PFSK-1 (cell line): ENCODE data around the gene OR5H2.

Experiments
- FOXP2 ChIP-seq: optimal IDR thresholded peaks from 2 replicates; pipeline ENCODE3; 2011; ENCODE audit warnings: borderline replicate concordance, control low read depth, inconsistent platforms; ENCODE audit not compliant: insufficient read depth; ENCODE audit errors: extremely low read length, extremely low read depth
- POLR2AphosphoS5 ChIP-seq: IDR thresholded peaks from 2 replicates; pipeline ENCODE4 v1.6.1; 2012; ENCODE audit warnings: low read depth, mild to moderate bottlenecking, control low read depth, low read length, moderate library complexity
- SIN3A ChIP-seq: IDR thresholded peaks from 2 replicates; pipeline ENCODE4 v1.6.1; 2012; ENCODE audit warnings: mild to moderate bottlenecking, low read length, moderate library complexity, borderline replicate concordance; ENCODE audit not compliant: insufficient read depth
- TAF1 ChIP-seq: IDR thresholded peaks from 2 replicates; pipeline ENCODE4 v1.6.1; 2012; ENCODE audit warnings: low read length, control low read depth, borderline replicate concordance; ENCODE audit not compliant: insufficient read depth
- TF ChIP-seq, protein P1 (sequence below), 2 experiments: IDR thresholded peaks; 2 replicates each; pipeline versions ENCODE4 v1.6.1 to v1.8.0; 2011 to 2012; ENCODE audit warnings: low read depth in 2 of 2, low read length in 2 of 2, control low read depth in 1 of 2, inconsistent platforms in 1 of 2, mild to moderate bottlenecking in 1 of 2, moderate library complexity in 1 of 2; ENCODE audit not compliant: insufficient read depth in 1 of 2

Gene OR5H2

DNA sequence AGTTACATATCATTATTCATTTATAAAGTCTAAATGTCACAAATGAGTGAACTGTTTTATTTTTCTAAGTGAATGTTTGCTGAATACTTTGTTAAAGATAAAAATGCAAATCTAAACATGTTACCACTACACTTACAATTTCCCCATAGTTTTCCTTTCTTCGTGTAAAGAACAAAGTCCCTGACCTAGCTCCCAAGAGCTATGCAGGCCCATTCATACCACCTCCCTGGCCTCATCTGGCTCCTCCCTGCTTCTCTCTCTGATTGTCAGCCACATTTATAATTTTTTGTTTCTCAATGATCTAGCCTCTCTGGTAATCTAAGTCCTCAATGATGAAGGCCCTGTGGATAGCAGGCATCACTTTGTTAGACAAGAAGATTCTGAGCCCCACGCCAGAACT is 40.4 kb downstream of the OR5H2 start:
- TF ChIP-seq SIN3A = no peak

GRCh38 chr3:98323425-98323824 is 41.1 kb downstream of the OR5H2 start:
- TF ChIP-seq TAF1 = no peak
- TF ChIP-seq, protein P1, sequence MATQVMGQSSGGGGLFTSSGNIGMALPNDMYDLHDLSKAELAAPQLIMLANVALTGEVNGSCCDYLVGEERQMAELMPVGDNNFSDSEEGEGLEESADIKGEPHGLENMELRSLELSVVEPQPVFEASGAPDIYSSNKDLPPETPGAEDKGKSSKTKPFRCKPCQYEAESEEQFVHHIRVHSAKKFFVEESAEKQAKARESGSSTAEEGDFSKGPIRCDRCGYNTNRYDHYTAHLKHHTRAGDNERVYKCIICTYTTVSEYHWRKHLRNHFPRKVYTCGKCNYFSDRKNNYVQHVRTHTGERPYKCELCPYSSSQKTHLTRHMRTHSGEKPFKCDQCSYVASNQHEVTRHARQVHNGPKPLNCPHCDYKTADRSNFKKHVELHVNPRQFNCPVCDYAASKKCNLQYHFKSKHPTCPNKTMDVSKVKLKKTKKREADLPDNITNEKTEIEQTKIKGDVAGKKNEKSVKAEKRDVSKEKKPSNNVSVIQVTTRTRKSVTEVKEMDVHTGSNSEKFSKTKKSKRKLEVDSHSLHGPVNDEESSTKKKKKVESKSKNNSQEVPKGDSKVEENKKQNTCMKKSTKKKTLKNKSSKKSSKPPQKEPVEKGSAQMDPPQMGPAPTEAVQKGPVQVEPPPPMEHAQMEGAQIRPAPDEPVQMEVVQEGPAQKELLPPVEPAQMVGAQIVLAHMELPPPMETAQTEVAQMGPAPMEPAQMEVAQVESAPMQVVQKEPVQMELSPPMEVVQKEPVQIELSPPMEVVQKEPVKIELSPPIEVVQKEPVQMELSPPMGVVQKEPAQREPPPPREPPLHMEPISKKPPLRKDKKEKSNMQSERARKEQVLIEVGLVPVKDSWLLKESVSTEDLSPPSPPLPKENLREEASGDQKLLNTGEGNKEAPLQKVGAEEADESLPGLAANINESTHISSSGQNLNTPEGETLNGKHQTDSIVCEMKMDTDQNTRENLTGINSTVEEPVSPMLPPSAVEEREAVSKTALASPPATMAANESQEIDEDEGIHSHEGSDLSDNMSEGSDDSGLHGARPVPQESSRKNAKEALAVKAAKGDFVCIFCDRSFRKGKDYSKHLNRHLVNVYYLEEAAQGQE (IDR thresholded peaks at IDR 0.05; ENCODE audit: insufficient read depth in 1 of 2, low read depth in 2 of 2, low read length in 2 of 2) = no peak
- TF ChIP-seq FOXP2 = no peak
- no peak for TF ChIP-seq SIN3A
- no peak for TF ChIP-seq POLR2AphosphoS5

DNA sequence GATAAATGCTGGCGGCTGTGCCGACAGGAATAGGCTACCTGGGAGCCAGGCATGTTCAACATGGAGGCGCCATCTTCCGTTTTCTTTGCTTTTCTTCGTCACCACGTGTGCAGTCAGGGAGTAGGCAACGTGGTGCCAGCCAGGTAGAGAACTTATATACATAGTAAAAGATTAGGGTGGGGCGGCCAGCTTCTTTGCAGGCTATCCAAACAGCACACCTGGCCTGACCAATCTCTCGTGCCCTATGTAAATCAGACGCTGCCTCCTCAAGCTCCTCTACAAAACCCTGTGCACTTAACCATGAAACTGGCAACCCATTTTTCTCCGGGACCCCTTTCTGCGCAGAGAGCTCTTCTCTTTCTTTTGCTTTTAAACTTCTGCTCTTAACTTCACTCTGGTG is 42.8 kb downstream of the OR5H2 start:
- TF ChIP-seq TAF1 = no peak
- no peak for TF ChIP-seq SIN3A
- TF ChIP-seq, protein P1 (IDR thresholded peaks at IDR 0.05; ENCODE audit: insufficient read depth in 1 of 2, low read depth in 2 of 2, low read length in 2 of 2) = no peak
- no peak for TF ChIP-seq POLR2AphosphoS5
- TF ChIP-seq FOXP2 = no peak

DNA sequence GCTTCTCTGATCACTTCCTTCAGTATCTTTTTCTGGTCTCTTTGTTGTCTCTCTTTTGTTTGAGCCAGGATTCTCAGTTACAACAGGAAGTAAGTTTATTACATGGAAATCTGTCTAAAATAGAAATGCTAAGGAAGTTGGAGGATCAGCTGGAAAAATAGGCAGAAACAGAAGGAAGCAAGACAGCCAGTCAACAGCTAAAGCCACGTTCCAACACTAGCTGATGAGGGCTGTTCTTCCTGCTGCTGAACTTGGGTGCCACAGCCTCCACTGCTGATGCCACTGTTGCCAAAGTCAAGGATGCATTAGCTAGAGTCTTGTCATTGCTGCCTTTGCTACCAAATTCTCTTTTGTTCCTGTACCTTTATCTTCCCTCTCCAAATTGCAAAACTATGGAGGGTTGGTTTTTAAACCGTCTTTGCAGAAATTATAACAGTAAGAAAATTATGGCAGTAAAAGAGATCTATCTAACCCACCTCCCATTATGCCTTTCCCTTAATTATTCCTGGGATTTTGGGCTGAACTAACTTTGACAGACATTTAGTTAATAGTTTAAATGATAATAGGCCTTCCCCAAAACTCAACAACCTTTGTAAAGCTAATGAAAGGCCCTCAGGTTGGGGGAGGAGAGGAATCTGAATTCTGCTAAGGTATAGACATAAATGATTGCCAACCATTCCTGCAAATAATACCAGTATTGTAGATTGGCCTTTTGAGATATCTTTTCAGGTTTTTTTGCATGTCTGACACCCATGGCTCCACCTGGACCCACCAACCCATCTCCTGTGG is 44.0 kb downstream of the OR5H2 start:
- TF ChIP-seq, protein P1 (IDR thresholded peaks at IDR 0.05; ENCODE audit: insufficient read depth in 1 of 2, low read depth in 2 of 2, low read length in 2 of 2) = no peak
- TF ChIP-seq POLR2AphosphoS5 (no peak), SIN3A (no peak), FOXP2 (no peak), TAF1 (no peak)

DNA sequence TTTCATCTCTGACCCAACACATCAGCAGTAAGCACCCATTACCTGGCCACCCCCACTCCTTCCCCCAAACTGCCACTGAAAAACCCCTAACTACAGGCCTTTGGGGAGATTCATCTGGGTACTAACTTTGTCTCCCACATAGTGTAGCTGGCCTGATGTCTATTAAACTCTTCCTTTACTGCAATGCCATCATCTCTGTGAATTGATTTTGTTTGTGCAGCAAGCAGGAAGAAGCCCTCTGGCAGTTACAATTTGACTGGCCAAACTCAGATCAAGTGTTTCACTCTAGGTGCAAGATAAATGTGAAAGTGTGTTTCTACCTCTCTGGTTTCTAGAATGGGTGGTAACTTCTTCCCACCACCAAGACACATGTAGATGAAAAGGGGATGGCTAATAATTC is 44.6 kb downstream of the OR5H2 start:
- TF ChIP-seq, protein P1 (IDR thresholded peaks at IDR 0.05; ENCODE audit: insufficient read depth in 1 of 2, low read depth in 2 of 2, low read length in 2 of 2) = no peak
- TF ChIP-seq SIN3A (no peak), FOXP2 (no peak), TAF1 (no peak), POLR2AphosphoS5 (no peak)
